Limb (tissue), 2 donors: Measurements from ENCODE around the gene SLCO3A1.
A peak's percentile ranks its signal among the peaks of the same experiment; 100 is the strongest.

Experiments
- DNase-seq, 2 donors: peaks; one replicate each; pipeline ENCODE4 v3.0.0-alpha.2; 2016; ENCODE audit errors: extremely low spot score in 2 of 2

The SLCO3A1 gene

DNA sequence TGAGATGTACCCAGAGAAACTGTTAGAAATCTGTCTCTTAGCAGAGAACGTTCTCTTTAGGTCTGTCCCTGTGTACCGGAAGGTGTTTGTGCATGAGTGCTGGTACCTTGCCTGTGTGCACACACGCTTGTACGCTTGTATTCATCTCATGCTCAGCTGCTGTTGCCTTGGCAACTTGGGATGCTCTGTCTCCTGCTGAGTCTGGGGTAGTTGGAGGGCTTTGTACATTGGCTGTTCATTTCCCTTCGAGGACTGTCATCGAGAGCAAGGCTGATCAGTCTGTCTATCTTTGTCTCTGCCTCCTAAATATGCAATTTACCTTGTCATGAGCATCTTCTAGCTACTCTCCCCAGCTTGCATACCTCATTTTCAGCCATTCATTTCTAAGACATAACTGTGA is 147.2 kb downstream of the SLCO3A1 start:
- DNase-seq: no peak

DNA sequence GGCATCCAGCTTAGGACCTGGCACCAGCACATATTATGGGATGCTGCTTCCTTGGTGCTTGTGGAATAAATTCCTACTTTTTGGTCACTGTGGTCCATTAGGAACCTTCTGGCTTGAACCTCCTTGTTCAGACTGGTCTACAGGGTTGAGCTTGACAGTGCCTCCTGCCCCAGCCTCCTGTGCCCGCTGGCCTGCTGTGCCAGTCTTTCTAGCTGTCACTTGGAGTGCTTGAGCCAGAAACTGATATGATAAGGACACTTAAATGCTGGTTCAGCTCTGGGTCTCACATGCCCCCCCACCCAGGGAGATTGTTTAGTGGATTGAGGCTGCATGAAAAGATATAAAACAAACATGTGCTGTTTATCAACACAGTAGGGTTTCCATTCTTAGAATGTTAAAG is 147.8 kb downstream of the SLCO3A1 start:
- no peak for DNase-seq

DNA sequence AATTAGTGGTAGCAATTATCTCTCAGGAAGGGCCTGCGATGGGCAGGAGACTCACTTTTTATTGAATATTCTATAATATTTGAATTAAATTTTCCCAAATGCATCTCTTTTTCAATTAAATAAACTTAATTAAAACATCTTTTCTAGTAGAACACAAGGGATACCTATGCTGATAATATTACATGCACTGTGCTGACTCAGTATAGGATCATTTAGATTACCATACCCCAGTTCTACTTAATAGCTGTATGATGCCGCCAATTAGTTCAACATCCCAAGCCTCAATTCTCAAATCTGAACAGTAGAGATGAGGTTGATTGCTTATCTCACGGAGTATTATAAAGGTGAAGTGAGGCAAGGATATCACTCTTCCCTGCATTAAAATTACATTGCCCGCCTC is 149.2 kb downstream of the SLCO3A1 start:
- DNase-seq: no peak

DNA sequence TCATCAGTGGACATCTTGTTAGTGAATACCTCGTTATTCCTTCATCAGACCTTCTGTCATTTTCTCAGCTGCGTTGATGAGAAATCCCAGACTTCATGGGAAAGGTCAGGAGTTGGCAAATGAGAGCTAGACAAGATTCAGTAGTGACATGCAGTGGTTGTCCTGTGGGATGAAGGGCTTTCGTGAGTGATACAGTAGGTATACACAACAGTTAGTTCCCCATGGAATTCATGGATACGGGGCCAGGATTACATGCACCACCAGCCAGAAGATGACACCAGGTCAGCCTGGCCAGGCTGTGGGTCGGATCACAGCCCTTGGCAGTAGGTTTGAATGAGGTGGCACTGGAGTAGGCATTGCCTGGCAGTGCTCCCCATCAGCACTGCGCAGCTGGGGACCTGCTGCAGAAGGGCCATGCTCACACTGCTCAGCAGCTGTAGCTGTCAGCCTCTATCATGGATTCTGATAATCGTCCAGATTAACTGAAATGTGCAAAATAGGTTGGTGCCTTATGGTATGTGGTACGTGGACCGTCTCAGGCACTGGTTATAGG is 150.1 kb downstream of the SLCO3A1 start:
- DNase-seq: no peak

DNA sequence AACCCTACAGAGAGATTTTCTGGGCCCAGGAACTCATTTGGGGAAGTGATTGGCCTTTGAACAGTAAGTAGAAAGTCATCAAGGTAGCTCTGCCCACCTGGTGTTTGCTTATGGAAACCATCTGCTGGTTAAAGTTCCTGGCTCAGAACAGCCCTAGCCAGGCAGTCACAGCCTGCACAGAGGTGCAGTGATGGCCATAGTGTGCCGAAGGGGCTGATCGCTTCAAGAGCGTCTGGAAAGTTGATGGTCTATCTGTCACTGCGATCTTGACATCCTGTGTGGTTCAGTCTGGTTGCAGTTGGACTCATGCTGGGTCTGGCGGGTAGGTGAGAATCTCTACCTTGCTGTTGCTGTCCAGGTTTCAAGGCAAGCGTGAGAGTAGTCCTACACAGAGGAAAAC is 151.6 kb downstream of the SLCO3A1 start:
- no peak for DNase-seq

DNA sequence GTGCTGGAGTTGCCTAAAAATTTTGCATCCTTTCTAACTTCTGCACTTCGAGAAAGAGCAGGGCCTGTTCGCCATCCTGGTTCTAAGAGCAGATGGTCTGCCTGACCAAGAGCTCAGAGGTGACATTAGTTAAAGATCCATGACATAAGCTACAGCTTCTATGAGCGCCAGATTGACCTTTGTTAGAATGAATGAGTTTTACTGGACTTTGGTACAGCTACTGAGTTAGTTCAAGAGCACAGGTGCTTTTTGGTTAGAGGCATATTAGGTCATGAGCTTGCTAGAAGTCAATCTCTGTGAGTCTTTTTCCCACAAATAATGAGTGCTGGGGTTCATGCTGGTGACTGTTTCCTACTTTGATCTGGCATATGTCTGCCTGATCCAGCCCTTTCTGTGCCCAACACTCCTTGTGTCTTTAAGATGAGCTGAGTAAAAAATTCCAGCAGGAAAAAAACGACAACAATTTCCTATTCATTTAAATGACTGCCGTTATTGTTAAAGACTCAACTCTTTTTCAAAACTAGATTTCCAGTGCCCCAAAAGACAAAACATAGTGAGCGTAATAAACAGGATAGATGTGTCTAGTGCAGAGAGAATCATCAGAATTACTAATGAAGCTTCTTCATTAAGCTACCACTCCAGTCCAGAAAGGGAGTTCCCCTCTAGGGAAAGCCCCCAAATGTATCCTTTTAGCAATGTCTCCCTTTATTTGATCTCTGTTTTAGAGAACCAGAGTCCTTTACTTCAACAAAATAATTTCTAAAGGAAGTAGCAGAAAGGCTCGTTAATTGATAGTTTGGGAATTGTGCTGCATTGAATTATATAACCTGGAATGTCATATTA is 152.9 kb downstream of the SLCO3A1 start:
- DNase-seq: no peak

DNA sequence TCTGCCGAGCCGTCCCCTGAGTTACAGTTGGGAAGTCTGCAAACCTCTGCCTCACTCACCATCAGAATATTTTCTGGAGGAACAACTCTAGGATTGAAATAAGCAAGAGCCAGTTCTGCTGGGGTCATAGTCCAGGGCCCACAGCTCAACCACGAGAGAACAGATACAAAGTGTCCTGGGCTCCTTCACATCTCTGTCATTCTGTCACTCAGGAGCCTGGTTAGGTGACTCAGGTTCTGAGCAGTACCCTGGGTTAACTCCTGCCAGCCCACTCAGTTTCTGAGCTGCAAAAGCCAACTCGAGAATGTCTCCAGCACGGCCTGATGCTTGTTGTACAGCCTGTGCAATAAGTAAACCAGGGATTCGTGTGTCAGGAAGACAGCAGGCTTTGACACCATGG is 155.7 kb downstream of the SLCO3A1 start:
- DNase-seq: no peak

DNA sequence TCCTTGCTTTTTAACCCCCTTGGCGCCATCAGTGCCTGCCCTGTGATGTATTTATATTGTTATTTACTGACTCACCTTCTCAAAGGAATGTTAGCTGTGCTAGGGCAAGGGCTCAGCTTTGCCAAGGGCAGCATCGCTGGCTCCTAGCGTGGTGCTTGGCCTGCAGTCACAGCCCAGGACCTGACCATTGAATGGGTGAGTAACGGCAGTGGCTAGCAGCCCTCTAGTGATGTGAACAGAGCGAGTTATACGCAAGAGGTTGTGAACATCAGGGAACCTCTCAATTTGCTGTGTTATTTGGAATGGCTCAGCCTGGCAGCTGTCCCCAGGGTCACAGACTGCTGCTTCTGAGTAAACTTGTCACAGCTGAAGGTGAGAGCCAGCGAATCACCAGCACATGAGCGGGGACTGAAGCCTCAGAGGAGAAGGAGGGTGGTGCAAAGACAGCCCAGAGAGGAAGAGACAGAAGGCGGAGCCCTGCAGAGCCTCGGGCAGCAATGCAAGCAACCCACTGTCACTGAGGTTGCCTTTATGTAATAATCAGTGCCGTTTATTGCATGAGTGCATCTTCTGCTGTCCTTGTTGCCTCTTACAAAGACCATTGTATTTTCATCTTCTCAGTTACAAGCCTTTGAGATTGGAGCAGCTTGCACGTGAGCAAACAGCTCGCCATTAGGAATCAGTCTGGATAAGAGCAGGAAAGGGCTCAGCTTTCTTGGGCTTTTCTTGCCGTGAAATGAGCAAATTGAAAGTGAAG is 158.3 kb downstream of the SLCO3A1 start:
- no peak for DNase-seq

DNA sequence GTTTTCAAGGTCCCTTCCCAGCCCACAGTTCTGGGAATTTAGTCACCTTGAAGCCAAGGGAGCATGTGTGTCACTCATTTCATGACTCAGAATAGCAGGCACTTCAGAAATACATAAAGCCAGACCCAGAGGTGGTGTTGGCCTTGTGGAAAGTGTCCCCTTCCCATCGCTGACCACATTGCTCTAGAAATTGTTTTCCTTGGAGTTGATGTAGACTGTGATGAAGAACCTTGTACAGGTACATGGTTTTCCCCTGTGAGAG is 158.8 kb downstream of the SLCO3A1 start:
- no peak for DNase-seq

DNA sequence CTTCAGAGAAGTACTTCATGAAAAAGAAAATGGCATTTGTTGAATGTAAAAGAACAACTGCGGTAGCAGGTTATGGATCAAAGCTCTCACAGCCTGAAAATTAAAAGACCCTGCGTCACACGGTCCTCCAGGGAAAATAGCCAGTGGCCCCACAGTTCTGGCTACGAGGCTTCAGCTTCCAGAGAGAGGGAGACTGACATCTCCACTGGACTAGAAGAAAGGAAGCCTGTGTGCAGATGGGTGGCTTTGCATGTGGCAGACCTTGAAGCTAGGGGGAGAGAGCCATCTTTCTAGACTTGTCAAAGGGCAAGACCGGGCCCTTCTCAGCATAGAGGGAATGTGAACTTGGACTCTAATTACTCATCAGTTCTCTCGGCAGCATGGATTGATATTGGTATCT is 159.4 kb downstream of the SLCO3A1 start:
- no peak for DNase-seq

DNA sequence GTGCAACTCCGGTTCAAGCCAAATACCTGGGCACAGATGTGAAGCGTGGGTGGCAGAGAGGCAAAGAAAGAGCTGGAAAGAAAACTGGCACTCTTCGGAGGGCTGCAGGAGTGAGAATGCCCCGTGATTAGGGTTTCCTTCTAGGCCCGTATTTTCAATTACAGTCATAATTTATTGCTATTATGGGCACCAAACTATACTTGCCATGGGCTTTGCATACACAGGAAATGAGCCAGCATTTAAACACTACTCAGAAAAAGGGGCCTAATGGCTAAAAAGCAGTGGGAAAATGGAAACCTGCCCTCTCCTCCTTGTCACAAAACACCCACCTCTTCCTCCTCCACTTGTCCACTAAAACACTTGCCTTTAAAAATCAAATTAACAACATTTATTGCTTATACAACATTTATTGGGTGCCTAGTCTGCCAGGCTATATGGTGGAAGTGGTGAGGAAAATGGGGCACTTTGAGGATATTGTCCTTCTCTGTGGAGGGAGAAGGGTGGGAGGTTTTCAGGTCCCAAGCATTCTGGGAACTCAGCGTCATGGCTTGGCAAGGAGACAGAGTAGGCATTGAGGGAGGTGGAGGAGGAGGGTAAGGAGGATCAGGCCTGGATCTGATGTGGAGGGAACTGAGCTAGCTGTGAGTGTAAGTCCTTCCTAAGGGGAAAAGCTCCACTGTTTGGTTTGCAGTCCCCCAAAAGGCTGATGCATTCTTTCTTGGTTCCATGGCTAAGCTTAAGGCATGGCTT is 160.9 kb downstream of the SLCO3A1 start:
- no peak for DNase-seq

DNA sequence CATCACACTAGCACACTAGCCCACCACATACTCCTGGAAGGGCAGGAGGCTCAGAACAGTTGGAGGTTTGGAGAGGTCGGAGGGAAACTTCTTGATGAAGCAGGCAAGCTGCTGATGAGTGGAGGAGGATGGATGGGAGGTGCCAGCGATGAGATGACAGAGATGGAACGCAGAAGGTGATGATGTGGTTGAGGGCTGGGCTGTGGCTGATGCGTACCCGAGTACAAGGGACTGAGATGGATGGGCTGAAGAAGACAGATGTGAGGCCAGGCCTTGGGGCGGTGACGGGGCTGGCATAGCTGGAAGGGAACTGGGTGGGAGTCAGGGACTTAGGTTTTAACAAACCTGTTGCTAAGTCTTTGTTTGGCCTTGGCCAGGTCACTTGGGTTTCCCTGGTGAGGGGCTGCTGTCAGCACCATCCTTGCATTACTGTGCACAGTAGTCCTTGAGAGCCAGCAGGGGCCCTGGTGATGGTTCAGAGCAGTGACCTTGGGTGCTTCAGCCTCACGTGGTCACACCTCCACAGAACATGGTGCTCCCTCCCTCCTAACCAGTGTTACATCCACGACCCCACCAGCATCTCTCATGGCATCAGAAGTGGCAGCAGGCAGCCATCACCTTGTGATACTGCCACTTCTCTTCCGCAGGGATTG is 164.5 kb downstream of the SLCO3A1 start:
- DNase-seq: no peak

DNA sequence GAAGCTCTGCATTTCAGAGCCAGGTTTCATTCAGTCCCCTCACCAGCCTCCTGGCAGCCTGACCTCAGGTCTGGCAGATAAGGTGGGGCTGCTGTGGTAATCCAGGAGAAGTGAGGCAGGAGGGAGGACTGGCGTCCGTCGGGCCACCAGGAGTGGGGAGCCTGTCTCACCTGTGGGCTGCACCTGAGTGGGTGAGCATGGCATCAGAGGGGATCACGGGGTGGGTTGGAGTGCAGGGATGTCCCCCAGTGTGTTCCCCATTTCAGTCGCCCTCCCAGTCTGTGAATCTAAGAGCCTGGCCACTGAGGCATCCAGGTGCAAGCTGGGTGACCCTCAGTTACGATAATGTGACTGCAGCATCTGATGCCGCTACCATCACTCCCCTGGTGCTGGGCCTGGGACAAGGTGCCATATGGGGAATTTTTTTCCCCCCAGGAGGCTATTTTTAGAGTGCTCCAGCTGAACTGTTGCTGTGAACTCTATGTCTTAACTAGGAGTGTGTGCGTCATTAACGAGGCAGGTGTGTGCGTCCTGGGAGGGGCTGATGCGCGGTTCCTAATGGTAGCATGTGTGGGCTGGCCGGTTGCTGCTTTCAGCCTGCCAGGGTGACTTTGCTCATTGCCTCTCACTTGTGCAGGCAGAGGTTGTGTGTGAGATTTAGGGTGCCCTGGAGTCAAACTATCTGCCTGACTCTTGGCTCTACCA is 165.2 kb downstream of the SLCO3A1 start:
- no peak for DNase-seq

DNA sequence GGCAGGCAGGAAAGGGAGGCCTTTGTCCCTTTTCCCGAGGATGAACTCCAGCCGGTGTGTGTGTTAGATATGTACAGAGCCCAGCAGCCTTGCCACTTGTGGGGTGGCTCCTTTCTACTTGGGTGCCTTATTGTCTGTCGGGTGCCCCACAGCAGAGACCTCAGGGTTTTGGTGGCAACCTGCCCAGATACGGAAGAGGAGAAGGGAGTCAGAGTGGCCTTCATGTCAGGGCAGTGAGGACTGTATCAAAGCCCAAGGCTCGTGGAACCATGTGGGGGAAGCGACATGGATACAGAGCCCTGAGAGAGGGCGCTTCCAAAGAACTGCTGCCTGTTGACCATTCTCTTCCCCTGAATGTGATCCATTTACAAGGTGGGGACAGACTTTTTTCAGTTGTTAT is 166.2 kb downstream of the SLCO3A1 start:
- DNase-seq: no peak

DNA sequence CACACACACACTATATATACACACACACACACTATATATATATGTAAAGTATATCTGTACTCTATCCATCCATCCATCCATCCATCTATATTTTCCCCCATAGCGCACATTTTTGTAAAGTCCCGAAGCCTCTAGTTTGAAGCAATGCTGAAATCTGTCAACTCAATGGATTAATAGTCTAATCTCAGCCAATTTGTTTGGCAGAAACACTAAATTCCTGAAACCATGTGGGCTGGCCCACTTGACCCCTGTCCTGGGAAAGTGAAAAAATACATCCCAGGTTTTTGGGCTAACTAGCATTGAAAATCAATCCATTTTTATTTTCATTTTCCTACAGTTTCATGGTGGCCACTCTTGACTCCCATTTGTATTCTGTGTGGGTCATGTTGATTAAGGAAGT is 166.7 kb downstream of the SLCO3A1 start:
- no peak for DNase-seq

DNA sequence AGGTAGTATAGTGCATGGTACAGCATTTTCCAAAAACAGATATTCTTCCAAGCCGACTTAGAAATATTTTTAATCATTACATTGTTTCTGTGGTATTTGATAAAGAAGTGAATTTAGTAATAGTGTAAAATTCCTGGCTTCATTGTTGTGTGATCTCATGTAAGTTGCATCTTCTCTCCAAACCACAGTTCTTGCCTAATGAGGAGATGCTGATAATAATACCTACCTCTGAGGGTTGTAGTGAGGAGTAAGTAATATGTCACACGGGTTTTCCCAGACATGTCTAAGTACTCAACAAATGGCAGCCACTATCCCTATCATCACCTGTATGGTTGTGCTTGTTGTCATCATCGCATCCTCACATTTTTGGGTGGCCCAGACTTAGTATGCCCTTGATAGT is 167.3 kb downstream of the SLCO3A1 start:
- no peak for DNase-seq

DNA sequence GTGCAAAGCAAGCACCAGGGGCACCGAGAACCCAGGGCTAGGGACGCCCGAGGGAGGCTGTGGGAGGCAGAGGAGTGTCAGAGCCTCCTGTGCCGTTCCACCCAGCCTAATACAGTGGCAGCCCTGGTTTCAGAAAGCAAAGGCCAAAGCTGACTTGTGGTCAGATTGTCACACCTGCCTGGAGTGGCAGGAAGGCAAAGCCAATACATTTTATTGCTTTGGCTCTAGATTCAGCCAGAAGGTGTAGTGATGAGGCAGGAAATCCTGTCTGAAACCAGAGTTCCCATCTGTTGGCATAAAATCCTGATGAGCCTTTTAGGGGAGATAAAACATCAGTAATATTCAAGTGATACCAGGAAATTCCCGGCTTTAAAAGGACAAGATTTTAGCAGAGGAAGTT is 168.3 kb downstream of the SLCO3A1 start:
- no peak for DNase-seq

DNA sequence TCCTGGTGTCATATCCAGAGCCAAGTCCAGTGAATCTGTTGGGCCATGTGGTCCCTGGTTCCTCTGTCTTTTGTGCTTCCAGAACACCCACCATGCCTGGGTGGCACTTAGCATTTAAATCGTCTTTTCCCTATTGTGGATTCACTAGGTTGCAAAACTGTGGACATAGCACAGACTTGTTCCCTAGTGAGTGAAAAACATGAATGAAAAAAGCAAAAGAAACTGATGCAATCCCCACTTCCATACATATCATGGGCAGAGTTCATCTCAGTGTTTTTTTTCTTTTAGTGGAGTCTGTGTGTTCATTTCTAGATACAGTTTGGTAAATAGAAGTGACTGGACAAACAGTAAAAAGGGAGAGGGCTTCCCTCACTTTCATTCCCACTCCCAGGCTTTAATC is 170.5 kb downstream of the SLCO3A1 start:
- no peak for DNase-seq

DNA sequence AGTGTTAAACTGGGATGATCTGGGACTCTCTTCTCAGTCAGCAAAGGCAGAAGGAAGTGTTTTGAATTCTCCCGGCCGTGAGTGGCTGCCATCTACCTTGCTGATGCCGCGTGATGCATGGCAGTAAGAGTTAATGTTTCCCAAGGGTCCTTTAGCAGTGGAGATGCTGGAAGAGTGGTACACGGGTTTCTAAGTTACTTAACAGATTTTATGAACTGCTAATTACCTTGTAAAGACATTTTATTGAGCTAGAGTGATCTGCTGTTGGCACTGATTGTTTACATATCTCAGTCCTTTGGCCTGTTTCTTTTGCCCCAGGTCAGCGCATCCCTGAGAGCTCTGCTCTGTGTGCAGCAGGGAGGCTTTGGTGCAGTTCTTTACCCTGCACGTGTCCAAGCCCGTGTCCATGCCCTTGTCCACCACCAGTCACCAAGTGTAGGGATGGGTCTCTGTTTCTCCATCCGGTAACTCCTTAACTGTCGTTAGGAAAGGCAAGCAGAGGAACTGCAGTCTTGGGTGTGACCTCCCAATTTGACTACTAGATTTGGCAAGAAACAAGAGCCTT is 172.3 kb downstream of the SLCO3A1 start:
- DNase-seq: no peak

DNA sequence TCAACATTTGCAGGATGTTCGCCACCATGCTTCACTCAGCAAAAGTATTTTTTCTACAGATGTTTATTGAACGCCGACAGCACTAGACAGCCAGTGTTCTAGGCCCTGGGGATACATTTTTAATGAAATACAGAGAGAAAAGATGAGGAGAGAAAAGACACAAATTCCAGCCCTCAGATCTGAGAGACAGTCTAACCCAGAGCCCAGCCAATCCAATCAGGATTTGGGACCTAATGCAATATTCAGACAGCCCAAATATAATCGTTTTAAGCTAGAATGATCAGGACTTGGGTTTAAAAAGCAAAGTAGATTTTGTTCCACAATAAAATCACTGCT is 174.8 kb downstream of the SLCO3A1 start:
- peak in 1 of 2 donors; percentile 10 for DNase-seq

DNA sequence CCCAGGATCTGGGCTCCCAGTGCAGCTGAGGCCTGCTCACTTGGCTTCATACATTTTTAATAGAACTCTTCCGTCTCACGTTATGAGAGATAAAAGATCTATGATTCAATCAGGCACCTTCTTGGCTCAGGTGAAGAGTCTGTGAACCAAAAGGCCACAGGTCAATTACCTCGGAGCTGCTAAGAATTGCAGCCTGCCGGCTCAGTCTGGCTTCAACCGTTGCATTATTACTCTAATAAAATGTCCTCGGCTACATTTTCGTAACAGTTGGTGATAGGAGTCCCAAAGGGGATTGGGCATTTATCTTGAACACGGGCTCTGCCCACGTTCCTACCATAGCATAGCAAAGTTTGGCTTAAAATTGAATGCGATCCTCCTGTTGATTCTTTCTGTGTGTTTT is 176.3 kb downstream of the SLCO3A1 start:
- no peak for DNase-seq
